ENCODE measurements around the gene LUC7L3. TPM values are rescaled to one million over a fixed set of nuclear protein-coding genes. Genes with fewer than 3 reads are reported as not detected.

LUC7L3 gene
- total and polyA plus RNA-seq, 2 of the 13 experiments (the other 11 are each of a cell fraction or from before 2014, with no cell fraction given) = 108 to 120 TPM

- peak; percentile 80 for TF ChIP-seq UBTF (CRISPR knock-in tag; IDR thresholded peaks at IDR 0.05)
These were observed 34.6 kb upstream of the LUC7L3 start (continued) for GRCh38 chr17:50684612-50685333.

GRCh38 chr17:50685334-50685665 lies 34.1 kb upstream of the LUC7L3 start:
- in situ Hi-C loops (cut with HindIII; ENCODE audit: extremely low pct_ligation_motif_present, low pct_unique_long_range_greater_than_20kb) = no loop called here
- peak overlapping the region; percentile 87 for H3K9ac ChIP-seq (ENCODE audit: insufficient read depth, low read depth, low read length)
- ChIA-PET POLR2A (interaction anchor here (1.2 to 21.3 kb wide), 16 partner anchors 9 to 206 kb away, joined by 3 to 839 read pairs (median 16); partner anchors contain the start of genes ABCC3, ANKRD40, LUC7L3 and TOB1), CTCF (ENCODE audit: low intra/inter-chr PET ratio, low total read pairs) (interaction anchor here (1.4 kb wide), 2 partner anchors 10 to 20 kb away, joined by 3 to 6 read pairs; no protein-coding TSS in a partner anchor)
- H3K27ac ChIP-seq (ENCODE audit: extremely low read length, insufficient read depth, low read length) = peak overlapping the region; percentile 99
- no peaks in the 10 kb centered on the region; a peak in 1 of 5 replicates for H3K27me3 ChIP-seq (ENCODE audit: control insufficient read depth in 1 of 2, insufficient read depth in 2 of 2, low read length in 2 of 2)
- no peaks in the 10 kb centered on the region for H3K36me3 ChIP-seq (replicated peaks in 1 of 2; ENCODE audit: control insufficient read depth in 1 of 2, insufficient read depth in 2 of 2, low read length in 2 of 2)
- DNase-seq (ENCODE audit: low spot score) (no peak), ATAC-seq (no peak), FAIRE-seq (no peak)
- H3K4me3 ChIP-seq (replicated peaks in 1 of 3; ENCODE audit: insufficient read depth in 1 of 3, low read depth in 2 of 3, low read length in 3 of 3) = peak overlapping the region; percentile 3 to 75 (median 4); a peak in 4 of 6 replicates
- H3K79me2 ChIP-seq (ENCODE audit: insufficient read depth, low read length) = peaks cover 18% of the 10 kb centered on the region
- H3K4me1 ChIP-seq (ENCODE audit: insufficient read depth, low read length) = peaks cover 98% of the 10 kb centered on the region
- H2AFZ ChIP-seq (ENCODE audit: low read length) = no peak overlapping the region
- TSS peak; percentile 57 for BruUV-seq (replicated peaks)
- WGBS (ENCODE audit: low lambda C conversion rate) = 75% methylated on average over 1 of the region's 1 CpG
- intact Hi-C loops (cut with micrococcal nuclease; ENCODE audit: unreplicated experiment) = no loop called here
- peak overlapping the region; percentile 93 for H3K4me2 ChIP-seq (ENCODE audit: low read depth, low read length)
- H4K20me1 ChIP-seq (ENCODE audit: insufficient read depth, low read length) = no peaks in the 10 kb centered on the region
- no peaks in the 10 kb centered on the region for H3K9me3 ChIP-seq (ENCODE audit: low read length)
- no peak for TF ChIP-seq NR3C1 (CRISPR knock-in tag; IDR thresholded peaks at IDR 0.05)
- no peak for TF ChIP-seq ZEB1 (IDR thresholded peaks at IDR 0.05; ENCODE audit: insufficient replicate concordance, low read depth)
- no peak for TF ChIP-seq ZNF333 (CRISPR knock-in tag; IDR thresholded peaks at IDR 0.05; ENCODE audit: borderline replicate concordance)
- peak; percentile 2; the same call in 1 of the 2 replicates for TF ChIP-seq KAT7 (CRISPR knock-in tag; IDR thresholded peaks at IDR 0.05; ENCODE audit: borderline replicate concordance)
- 0 out of 2 replicates have a peak, but pooled peaks have one; percentile 1 for TF ChIP-seq ZNF232 (CRISPR knock-in tag; IDR thresholded peaks at IDR 0.05; ENCODE audit: borderline replicate concordance)
- no peak for TF ChIP-seq FLYWCH1 (CRISPR knock-in tag; IDR thresholded peaks at IDR 0.05)
- no peak for TF ChIP-seq ZBTB3 (CRISPR knock-in tag; IDR thresholded peaks at IDR 0.05; ENCODE audit: borderline replicate concordance, low read depth)
- no peak for TF ChIP-seq HNRNPUL1 (IDR thresholded peaks at IDR 0.05; ENCODE audit: low read depth, low read length)
- no peak for TF ChIP-seq HHEX (CRISPR knock-in tag; IDR thresholded peaks at IDR 0.05)
- TF ChIP-seq, protein P1, sequence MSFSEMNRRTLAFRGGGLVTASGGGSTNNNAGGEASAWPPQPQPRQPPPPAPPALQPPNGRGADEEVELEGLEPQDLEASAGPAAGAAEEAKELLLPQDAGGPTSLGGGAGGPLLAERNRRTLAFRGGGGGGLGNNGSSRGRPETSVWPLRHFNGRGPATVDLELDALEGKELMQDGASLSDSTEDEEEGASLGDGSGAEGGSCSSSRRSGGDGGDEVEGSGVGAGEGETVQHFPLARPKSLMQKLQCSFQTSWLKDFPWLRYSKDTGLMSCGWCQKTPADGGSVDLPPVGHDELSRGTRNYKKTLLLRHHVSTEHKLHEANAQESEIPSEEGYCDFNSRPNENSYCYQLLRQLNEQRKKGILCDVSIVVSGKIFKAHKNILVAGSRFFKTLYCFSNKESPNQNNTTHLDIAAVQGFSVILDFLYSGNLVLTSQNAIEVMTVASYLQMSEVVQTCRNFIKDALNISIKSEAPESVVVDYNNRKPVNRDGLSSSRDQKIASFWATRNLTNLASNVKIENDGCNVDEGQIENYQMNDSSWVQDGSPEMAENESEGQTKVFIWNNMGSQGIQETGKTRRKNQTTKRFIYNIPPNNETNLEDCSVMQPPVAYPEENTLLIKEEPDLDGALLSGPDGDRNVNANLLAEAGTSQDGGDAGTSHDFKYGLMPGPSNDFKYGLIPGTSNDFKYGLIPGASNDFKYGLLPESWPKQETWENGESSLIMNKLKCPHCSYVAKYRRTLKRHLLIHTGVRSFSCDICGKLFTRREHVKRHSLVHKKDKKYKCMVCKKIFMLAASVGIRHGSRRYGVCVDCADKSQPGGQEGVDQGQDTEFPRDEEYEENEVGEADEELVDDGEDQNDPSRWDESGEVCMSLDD (CRISPR knock-in tag; IDR thresholded peaks at IDR 0.05; ENCODE audit: borderline replicate concordance) = no peak
- no peak for TF ChIP-seq PLRG1 (conservative IDR thresholded peaks at IDR 0.05)
- TF ChIP-seq RFXAP (CRISPR knock-in tag; IDR thresholded peaks at IDR 0.05; ENCODE audit: borderline replicate concordance) = 0 out of 2 replicates have a peak, but pooled peaks have one; percentile 4
- TF ChIP-seq ZNF3 (CRISPR knock-in tag; IDR thresholded peaks at IDR 0.05) = no peak
- no peak for TF ChIP-seq YEATS4 (CRISPR knock-in tag; IDR thresholded peaks at IDR 0.05; ENCODE audit: borderline replicate concordance)
- TF ChIP-seq SRY (CRISPR knock-in tag; IDR thresholded peaks at IDR 0.05) = no peak
- TF ChIP-seq, protein P2, sequence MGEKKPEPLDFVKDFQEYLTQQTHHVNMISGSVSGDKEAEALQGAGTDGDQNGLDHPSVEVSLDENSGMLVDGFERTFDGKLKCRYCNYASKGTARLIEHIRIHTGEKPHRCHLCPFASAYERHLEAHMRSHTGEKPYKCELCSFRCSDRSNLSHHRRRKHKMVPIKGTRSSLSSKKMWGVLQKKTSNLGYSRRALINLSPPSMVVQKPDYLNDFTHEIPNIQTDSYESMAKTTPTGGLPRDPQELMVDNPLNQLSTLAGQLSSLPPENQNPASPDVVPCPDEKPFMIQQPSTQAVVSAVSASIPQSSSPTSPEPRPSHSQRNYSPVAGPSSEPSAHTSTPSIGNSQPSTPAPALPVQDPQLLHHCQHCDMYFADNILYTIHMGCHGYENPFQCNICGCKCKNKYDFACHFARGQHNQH (CRISPR knock-in tag; IDR thresholded peaks at IDR 0.05) = no peak
